Measurements from ENCODE around the gene CLIP1.
A peak's percentile ranks its signal among the peaks of the same experiment; 100 is the strongest.

Gene CLIP1

DNA sequence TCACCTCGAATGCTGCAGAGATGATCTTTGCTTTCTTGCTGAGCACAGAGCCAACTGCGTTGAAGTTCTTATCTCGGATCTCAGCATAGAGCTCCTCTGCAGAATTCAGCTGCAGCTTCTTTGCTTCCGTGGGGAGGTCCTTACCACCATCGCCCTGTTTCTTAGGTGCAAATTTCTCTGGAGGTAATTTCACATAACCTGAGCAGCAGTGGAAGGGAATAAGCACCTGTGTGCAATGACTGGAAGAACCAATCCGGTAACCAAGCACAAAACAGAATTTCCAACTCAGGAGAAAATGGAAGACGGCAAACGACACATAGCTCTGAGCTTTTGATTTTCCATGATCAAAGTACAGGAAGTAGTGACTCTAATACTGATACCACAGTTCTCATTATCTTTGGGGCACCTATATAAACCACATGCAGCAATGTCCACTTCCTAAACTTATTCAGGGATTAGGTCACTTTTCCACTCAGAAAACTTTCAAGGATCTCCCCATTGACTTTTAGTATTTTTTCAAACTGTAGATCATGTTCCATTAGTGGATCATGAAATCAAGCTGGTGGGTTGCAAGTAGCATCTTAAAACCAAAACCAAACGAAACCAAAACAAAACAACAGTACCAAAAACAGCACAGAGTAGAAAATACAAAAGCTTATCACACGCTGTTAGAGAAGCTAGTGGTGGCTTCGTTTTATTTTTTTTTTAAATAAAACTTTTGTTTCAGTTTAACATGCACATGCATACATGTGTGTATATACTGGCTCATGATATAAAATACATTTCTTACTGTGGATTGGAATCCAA lies 177.7 kb downstream of the CLIP1 start:
- DNase-seq = no peak

DNA sequence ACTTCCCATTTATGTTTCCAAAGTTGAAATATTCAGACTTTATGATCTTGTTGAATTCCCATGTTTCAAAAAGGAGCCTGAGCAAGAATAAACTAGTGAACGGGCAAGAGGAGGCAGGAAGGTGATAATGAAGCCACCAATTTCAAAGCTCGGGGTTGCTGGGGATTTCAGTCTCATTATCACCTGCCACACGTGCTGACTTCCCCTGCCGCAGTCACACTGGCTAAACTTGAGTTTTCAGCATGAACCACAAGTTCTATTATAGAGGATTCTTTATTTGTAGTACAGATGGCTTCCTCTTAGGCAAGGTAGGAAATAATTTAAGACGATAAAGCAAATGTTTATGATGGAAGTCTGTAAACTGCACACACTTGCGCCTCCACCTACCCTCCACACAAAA lies 178.5 kb downstream of the CLIP1 start:
- no peak for DNase-seq

DNA sequence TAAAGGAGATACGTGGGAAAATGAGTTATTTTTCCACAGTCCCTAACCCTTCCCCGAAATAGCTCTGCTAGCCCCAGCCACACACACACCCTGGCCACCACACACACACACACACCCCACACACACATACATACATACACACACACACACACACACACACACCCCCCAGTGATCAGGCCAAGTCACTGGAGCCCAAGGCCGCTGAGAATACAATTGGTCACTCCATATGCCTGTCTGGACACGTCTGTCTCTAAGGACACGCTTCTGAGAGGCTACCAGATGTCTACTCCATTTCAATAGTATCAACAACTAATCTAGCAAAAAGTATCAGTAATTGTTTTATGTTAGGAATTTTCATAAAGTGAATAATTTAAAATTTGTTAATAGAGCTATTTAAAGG lies 183.6 kb downstream of the CLIP1 start:
- DNase-seq = peak in 1 of 3 experiments; percentile 34

DNA sequence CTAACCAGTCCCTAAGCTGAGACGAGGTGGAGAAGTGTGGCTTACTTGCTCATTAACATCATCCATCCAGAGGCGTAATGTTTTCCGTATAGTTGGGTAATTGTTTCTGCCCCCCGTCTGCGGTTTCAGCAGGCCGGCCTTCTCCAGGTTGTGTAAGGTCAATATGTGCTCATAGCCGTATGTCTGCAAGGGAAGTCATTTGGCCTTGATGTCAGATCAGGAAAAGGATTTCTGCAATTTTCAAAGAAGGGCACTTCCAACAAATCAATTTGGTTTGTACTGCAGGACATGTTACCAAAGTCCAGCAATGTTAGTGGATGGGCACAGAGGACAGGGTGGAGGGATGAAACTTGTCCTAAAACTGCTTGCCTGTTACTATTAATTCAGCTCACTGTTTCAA lies 186.7 kb downstream of the CLIP1 start:
- DNase-seq = no peak

DNA sequence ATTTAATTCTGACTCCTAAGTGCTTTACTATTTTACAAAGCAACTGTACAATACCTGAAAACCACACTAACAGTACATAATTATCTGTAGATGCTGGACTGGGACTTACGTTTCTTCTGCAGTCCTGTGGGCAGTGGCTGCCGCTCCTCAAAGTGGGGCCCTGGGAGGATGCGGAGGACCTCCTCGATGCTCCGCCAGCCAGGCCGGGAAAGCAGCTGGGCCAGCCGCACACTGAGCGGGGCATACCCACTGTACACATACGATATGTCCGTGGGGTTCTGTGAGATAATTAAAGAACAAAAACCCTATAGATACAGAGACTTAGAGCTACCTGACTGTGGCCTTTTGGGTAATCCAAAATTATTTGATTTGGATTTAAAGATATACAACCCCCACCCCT lies 189.8 kb downstream of the CLIP1 start:
- DNase-seq = no peak

DNA sequence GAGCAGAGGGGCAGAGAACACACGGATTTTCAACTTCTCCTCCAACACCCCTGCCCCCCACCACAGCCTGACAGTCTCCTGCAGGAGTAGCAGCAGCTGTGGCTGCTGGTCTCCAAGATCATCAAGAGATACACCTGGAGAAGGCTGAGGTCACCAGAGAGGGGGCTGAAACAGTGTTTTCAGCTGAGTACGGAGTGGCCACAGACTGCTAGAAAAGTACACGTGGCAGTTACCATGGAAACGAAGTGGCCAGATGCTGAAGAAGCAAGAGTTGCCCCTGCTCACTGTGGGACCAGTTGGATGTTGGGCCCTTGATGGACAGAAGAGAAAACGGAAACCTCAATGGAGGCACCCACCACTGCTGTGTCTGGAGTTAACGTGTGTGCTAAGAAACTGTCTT lies 191.7 kb downstream of the CLIP1 start:
- DNase-seq = no peak

DNA sequence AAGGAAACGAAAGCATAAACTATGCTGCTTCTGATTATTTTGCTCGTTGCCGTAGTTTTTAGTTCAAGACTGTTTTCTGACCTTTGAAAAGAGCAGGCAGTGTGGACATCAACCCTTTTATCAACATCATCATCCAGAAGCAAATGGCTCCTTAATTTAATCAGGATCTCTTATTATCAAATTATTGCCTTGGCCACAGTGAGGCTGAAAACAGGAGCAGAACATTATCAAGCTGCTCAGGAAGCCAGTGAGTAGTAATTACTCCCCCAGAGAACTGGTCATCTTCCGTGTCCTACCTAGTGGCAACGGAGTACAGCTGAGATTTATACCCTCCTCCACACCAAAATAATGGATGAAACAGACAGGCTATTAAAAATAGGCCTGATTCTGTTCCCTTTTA lies 194.4 kb downstream of the CLIP1 start:
- DNase-seq = no peak

DNA sequence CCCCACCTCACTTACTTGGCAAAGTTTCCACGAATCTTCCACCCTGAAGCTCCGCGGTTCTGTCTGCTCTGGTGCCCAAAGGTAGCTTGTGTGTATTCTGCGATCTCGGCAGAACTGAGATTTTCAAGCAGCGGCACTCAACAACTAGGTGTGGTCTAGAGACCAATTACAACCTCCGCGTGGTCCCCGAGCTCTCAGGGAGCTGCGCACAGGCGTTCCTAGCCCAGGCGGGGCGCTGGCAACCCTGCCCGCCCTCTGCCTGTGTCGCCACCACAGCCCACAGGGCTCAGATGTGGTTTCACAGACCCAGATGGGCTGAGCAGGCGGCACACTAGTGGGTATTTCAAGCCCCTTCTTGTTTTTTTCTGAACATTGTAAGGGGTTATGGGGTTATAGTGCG lies 195.1 kb downstream of the CLIP1 start:
- peak; percentile 49 to 71 (median 55) for DNase-seq

DNA sequence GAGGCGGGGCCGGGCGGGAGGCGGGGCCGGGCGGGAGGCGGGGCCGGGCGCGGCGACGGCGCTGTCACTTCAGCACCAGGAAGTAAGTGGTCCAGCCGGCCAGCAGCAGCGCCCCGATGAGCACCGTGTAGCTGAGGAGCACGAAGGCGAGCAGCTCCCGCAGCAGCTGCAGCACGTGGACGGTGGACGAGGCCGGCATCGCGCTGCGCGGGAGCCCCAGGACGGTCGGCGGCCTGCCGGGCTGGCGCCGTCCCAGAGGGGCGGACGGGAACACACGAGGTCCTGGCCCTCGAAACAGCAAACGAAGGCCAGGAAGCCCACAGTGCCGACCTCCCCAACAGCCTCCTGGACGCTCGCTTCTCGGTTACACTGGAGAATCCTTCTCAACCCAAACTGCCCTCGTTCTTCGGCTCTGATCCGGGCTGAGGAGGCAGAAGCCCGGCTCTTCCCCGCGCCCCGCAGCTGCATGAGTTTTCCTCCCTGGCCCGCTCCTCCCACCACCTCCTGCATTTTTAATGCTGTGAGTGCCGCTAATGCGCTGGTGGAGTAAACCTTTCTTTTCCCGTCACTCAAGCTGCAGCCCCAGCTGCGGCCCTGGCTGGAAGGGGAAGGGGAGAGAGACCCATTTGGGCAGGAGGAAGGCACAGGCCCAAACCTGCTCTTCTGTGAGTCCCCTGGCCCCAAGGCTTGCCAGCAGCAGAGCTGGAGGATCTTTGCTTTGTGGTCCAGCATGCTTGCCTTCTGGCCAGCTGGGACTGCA lies 195.9 kb downstream of the CLIP1 start:
- peak in 2 of 3 experiments; percentile 33 to 78 for DNase-seq

DNA sequence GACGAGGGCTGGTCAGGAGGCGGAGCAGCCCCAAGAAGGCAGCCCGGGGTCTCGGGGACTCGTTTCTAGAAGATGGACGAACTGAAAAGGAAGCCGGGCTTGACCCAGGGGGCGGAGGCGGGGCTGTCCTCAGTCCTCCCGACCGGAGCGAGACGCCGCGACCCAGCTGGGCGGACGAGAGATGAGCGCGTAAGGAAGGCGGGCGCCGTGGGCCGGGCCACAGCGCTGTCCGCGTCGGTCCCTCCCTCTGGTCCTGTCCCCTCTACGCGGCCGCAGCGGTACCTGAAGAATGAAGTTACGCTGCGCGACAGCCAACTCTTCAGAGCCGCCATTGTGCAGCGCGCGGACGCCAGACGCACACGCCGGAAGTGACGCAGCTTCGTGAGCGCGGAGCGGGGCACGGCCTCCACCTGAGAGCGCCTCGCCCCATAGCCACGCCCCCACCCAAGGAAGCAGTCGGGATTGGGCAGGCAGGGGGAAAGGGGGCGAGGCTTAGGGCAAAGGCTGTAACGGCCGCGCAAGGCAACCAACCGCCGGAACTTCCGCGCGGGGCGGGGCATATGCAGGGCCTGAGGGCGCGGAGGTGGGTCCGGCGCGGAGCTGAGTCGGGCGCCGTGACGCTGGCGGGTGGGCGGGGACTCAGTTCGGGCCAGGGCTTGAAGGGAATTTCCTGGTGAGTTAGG lies 196.6 kb downstream of the CLIP1 start, which contains the start of gene DIABLO:
Gene DIABLO (minus strand): TSS at position 370 of the 683 bp plus-strand sequence. CDS start 38 bp downstream, at position 332.
- peak; percentile 100 for DNase-seq

All from NCI-H1417 (cell line).